Measurements from ENCODE around the gene ARHGAP18.

Gene ARHGAP18

DNA sequence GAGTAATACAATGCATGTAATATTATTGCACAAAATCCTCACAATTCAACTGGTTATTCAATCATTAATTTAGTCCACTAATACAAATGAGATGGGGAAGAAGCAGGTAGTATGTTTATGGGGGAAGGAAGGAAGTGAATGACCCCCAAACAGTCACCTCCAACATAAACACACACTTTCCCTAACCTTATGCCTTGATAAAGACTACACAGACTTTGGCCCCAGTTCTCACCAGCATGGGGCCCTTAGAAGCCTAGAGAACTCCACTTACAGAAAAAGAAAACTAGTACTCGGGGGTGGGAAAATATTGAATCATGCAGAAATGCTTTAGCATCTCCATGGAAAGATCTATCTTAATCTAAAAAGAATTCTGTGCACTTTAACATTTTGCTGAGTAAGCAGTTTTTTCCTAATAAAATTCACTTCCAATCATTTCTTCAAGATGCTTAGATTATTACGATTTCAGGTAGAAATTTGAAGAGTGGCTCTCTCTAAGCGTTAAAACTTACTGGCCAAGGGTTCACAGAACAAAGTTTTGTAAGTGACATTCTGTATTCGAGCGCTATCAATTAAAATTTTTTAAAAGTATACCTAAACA is 18.8 kb downstream of the ARHGAP18 start:
- no peaks in the 10 kb centered on the region for H3K9me3 ChIP-seq (replicated peaks; ENCODE audit: low read length)
- H3K4me2 ChIP-seq (ENCODE audit: low read length) = no peak overlapping the region
- peaks cover 68% of the 10 kb centered on the region for H3K4me1 ChIP-seq (ENCODE audit: control insufficient read depth, insufficient read depth, low read length)
- H3K27me3 ChIP-seq (ENCODE audit: control insufficient read depth, insufficient read depth, low read length) = no peaks in the 10 kb centered on the region
- peaks cover 8% of the 10 kb centered on the region for H3K36me3 ChIP-seq (ENCODE audit: insufficient read depth, low read length)
- no peak overlapping the region for H3K9ac ChIP-seq (ENCODE audit: low read depth, low read length)
- no peak overlapping the region for H3K4me3 ChIP-seq (ENCODE audit: low read length)

DNA sequence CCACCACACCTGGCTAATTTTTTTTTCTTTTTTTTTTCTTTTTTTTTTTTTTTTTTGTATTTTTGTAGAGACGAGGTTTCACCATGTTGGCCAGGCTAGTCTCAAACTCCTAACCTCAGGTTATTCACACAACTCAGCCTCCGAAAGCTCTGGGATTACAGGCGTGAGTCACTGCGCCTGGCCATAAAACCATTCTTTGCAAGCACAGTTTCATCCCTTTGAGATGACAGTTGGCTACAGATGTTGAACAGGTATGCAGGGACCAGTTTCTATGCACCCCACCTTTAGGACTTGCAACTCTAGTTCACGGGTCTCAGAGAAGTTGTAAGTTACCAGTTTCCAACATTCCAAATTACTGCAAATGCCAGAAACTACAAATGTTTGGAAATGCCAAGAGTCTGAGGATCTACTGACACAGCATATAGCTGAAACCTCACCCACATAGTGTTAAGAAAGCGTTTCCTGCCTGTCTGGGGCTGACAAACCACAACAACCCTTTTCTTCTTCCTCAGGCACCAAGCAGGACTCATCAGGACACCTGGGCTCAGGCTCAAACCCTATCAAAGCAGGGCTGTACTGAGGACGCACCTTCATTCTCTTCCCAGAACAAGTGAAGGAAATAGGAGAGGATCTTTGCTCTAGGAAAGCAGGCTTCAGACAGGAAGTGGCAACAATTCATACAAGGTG is 22.9 kb downstream of the ARHGAP18 start:
- Histone ChIP-seq H3K9ac (ENCODE audit: low read depth, low read length) (no peak overlapping the region), H3K4me1 (ENCODE audit: control insufficient read depth, insufficient read depth, low read length) (peaks cover 67% of the 10 kb centered on the region), H3K36me3 (ENCODE audit: insufficient read depth, low read length) (peaks cover 9% of the 10 kb centered on the region), H3K4me2 (ENCODE audit: low read length) (no peak overlapping the region), H3K27me3 (ENCODE audit: control insufficient read depth, insufficient read depth, low read length) (no peaks in the 10 kb centered on the region), H3K9me3 (replicated peaks; ENCODE audit: low read length) (no peaks in the 10 kb centered on the region), H3K4me3 (ENCODE audit: low read length) (no peak overlapping the region)

GRCh38 chr6:129685662-129686031 is 24.3 kb downstream of the ARHGAP18 start:
- Histone ChIP-seq H3K27me3 (ENCODE audit: control insufficient read depth, insufficient read depth, low read length) (no peaks in the 10 kb centered on the region), H3K4me3 (ENCODE audit: low read length) (no peak overlapping the region), H3K36me3 (ENCODE audit: insufficient read depth, low read length) (peaks cover 11% of the 10 kb centered on the region), H3K9ac (ENCODE audit: low read depth, low read length) (no peak overlapping the region), H3K4me2 (ENCODE audit: low read length) (no peak overlapping the region), H3K4me1 (ENCODE audit: control insufficient read depth, insufficient read depth, low read length) (peaks cover 73% of the 10 kb centered on the region), H3K9me3 (replicated peaks; ENCODE audit: low read length) (no peaks in the 10 kb centered on the region)

DNA sequence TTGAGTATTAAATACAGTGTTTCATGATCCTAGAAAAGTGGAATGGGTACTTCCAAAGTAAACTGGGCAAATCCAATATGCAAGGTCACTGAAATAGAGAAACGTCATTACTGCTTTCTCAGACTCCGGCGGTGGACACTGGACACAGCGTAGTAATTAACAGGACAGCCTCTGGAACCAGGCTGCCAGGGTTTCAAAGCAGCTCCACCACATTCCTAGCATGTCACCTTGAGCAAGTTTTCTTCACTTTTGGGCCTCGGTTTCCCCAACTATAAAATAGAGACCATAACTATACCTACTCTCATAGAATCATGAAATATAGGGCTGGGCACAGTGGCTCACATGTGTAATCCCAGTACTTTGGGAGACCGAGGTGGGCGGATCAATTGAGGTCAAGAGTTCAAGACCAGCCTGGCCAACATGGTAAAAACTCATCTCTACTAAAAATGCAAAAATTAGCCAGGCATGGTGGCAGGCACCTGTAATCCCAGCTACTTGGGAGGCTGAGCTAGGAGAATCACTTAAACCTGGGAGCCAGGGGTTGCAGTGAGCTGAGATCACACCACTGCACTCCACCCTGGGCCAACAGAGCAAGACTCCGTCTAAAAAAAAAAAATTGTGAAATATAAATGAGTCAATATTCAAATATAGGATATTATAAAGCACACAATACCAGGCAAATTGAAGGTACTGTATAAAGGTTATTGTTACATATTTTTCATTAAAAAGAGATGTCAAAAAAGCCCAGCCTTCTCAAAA is 24.9 kb downstream of the ARHGAP18 start:
- Histone ChIP-seq H3K36me3 (ENCODE audit: insufficient read depth, low read length) (peaks cover 15% of the 10 kb centered on the region), H3K4me2 (ENCODE audit: low read length) (no peak overlapping the region), H3K9ac (ENCODE audit: low read depth, low read length) (peak overlapping the region; percentile 69), H3K9me3 (replicated peaks; ENCODE audit: low read length) (no peaks in the 10 kb centered on the region), H3K27me3 (ENCODE audit: control insufficient read depth, insufficient read depth, low read length) (no peaks in the 10 kb centered on the region), H3K4me1 (ENCODE audit: control insufficient read depth, insufficient read depth, low read length) (peaks cover 76% of the 10 kb centered on the region), H3K4me3 (ENCODE audit: low read length) (no peak overlapping the region)

DNA sequence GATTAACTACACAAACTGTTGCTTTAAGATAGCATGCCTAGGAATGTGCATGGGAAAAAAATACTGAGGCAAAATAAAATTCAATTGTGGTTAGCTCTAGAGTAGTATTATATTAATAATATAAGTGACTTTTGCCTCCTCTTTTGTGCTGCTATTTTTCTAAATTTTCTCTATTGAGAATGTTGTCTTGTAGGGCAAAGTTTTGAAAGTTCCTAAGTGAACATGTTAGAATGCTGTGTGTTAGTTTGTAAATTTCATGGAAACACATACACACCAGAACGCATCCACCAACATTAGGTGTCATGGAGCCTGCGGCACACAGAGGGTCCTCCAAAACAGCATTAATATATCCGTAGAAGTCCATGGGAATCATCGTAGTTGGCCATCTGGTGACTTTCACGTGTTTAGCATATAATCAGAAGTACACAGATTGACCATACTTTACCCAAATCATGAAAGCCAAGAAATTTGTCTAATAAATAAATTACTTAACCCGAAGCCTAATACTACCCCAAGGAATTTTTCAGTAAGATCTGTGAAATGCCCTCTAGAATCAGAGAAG is 25.6 kb downstream of the ARHGAP18 start:
- Histone ChIP-seq H3K27me3 (ENCODE audit: control insufficient read depth, insufficient read depth, low read length) (no peaks in the 10 kb centered on the region), H3K36me3 (ENCODE audit: insufficient read depth, low read length) (peaks cover 15% of the 10 kb centered on the region), H3K9ac (ENCODE audit: low read depth, low read length) (peak overlapping the region; percentile 69), H3K4me2 (ENCODE audit: low read length) (peak overlapping the region; percentile 41), H3K4me3 (ENCODE audit: low read length) (no peak overlapping the region), H3K4me1 (ENCODE audit: control insufficient read depth, insufficient read depth, low read length) (peaks cover 76% of the 10 kb centered on the region), H3K9me3 (replicated peaks; ENCODE audit: low read length) (no peaks in the 10 kb centered on the region)

DNA sequence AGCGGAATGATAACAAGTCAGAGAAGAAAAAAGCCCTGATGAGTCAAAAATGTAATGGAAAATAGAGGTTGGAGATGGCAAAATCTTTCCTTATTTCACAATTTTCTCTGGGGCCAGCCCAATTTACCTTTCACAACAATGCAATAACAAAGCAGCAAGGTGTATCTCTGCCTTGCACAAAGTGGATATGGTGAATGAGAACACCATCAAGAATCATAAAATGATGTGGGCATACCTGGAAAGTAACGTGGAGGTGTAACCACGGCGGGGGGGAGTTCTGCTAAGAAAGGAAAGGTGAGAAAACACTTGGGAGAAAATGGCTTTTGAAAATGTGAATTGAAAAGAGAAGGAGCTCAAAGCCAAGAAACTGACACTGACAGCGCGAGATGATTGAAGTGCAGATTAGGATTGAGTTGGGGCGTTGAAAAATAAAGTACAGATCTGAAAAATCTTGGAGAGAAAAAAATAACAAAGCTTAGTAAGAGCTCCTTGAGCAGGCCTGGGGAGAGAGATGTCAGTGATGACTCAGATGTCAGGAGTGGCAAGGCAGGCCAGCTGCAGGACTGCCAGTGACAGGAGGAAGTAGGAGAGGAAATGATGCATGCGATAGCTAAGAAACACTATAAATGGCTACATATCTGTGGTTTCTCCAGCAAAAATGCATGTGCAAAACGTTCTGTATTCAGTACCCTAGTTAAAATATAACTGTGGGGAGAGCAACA is 26.2 kb downstream of the ARHGAP18 start:
- Histone ChIP-seq H3K27me3 (ENCODE audit: control insufficient read depth, insufficient read depth, low read length) (no peaks in the 10 kb centered on the region), H3K9me3 (replicated peaks; ENCODE audit: low read length) (no peaks in the 10 kb centered on the region), H3K36me3 (ENCODE audit: insufficient read depth, low read length) (peaks cover 15% of the 10 kb centered on the region), H3K4me3 (ENCODE audit: low read length) (peak overlapping the region; percentile 37), H3K4me1 (ENCODE audit: control insufficient read depth, insufficient read depth, low read length) (peaks cover 78% of the 10 kb centered on the region), H3K9ac (ENCODE audit: low read depth, low read length) (peak overlapping the region; percentile 72), H3K4me2 (ENCODE audit: low read length) (peak overlapping the region; percentile 65)

DNA sequence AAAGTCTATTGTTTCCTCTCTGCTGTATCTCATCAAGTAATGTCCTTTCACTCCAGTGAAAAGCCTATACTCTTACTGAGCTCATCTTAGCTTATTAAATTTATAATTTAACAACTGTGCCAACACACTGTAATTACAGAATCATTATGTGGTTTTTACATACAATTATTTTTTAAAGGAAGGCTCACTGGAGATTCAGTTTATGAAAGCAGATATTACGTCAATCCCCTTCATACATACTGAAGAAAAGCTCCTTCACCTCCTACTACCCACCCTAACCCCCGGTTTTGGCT is 28.1 kb downstream of the ARHGAP18 start:
- no peak overlapping the region for H3K9ac ChIP-seq (ENCODE audit: low read depth, low read length)
- H3K36me3 ChIP-seq (ENCODE audit: insufficient read depth, low read length) = peaks cover 15% of the 10 kb centered on the region
- H3K4me2 ChIP-seq (ENCODE audit: low read length) = peak overlapping the region; percentile 5
- no peaks in the 10 kb centered on the region for H3K9me3 ChIP-seq (replicated peaks; ENCODE audit: low read length)
- H3K27me3 ChIP-seq (ENCODE audit: control insufficient read depth, insufficient read depth, low read length) = no peaks in the 10 kb centered on the region
- H3K4me3 ChIP-seq (ENCODE audit: low read length) = no peak overlapping the region
- peaks cover 86% of the 10 kb centered on the region for H3K4me1 ChIP-seq (ENCODE audit: control insufficient read depth, insufficient read depth, low read length)

DNA sequence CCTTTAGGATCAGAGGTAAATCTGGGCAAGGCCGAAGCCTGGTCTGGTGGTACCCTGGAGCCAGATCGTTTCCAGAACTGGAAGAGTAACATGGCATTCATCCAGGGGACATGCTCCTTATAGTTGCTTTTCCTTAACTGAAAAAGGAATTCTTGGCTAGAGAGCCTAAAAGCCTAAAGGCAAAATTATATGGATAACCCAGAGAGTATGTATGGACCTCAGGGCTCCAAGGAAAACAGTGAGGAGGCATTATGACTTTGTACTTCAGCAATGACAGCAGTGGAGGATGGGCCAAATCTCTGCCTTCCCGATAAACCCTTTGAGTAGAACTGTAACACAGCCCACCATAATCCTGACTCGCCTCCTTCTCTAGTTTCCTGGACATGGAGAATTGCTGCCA is 29.3 kb downstream of the ARHGAP18 start:
- Histone ChIP-seq H3K4me3 (ENCODE audit: low read length) (no peak overlapping the region), H3K9ac (ENCODE audit: low read depth, low read length) (peak overlapping the region; percentile 58), H3K4me1 (ENCODE audit: control insufficient read depth, insufficient read depth, low read length) (peaks cover 82% of the 10 kb centered on the region), H3K4me2 (ENCODE audit: low read length) (no peak overlapping the region), H3K9me3 (replicated peaks; ENCODE audit: low read length) (no peaks in the 10 kb centered on the region), H3K36me3 (ENCODE audit: insufficient read depth, low read length) (peaks cover 9% of the 10 kb centered on the region), H3K27me3 (ENCODE audit: control insufficient read depth, insufficient read depth, low read length) (no peaks in the 10 kb centered on the region)

DNA sequence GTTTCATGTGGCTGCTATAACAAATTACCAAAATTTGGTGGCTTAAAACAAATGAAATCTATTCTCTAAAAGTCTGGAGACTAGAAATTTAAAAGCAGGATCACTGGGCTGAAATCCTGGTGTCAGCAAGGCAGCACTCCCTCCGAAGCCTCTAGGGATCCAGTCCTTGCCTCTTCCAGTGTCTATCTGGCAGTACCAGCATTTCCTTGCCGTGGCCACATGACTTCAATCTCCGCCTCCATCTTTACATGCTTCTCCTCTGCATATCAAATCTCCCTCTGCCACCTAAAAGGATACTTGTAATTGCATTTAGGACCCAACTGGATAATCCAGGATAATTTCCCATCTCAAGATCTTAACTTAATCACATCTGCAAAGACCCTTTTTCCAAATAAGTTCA is 30.2 kb downstream of the ARHGAP18 start:
- Histone ChIP-seq H3K4me2 (ENCODE audit: low read length) (peak overlapping the region; percentile 60), H3K4me3 (ENCODE audit: low read length) (peak overlapping the region; percentile 29), H3K4me1 (ENCODE audit: control insufficient read depth, insufficient read depth, low read length) (peaks cover 81% of the 10 kb centered on the region), H3K27me3 (ENCODE audit: control insufficient read depth, insufficient read depth, low read length) (no peaks in the 10 kb centered on the region), H3K9ac (ENCODE audit: low read depth, low read length) (peak overlapping the region; percentile 58), H3K9me3 (replicated peaks; ENCODE audit: low read length) (no peaks in the 10 kb centered on the region), H3K36me3 (ENCODE audit: insufficient read depth, low read length) (peaks cover 12% of the 10 kb centered on the region)

DNA sequence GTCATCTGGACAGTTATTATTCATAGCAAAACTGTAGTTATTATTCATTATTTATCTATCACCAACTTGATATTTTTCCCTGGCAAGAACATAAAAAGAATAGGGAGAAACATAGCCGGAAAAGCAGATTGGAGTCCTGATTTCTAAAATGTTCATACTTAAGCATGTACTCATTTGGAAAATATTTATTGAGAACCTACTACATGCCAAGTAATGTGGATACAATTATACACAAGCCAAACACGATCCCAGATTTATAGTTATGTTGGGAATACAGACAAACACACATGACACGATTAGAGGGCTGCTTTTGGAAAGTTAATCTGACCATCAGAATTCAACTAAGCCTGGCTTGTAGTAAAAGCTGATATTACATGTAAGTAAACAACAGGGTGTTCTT is 30.7 kb downstream of the ARHGAP18 start:
- Histone ChIP-seq H3K9me3 (replicated peaks; ENCODE audit: low read length) (no peaks in the 10 kb centered on the region), H3K27me3 (ENCODE audit: control insufficient read depth, insufficient read depth, low read length) (no peaks in the 10 kb centered on the region), H3K36me3 (ENCODE audit: insufficient read depth, low read length) (peaks cover 14% of the 10 kb centered on the region), H3K4me2 (ENCODE audit: low read length) (peak overlapping the region; percentile 60), H3K4me1 (ENCODE audit: control insufficient read depth, insufficient read depth, low read length) (peaks cover 81% of the 10 kb centered on the region), H3K9ac (ENCODE audit: low read depth, low read length) (peak overlapping the region; percentile 58), H3K4me3 (ENCODE audit: low read length) (peak overlapping the region; percentile 29)

DNA sequence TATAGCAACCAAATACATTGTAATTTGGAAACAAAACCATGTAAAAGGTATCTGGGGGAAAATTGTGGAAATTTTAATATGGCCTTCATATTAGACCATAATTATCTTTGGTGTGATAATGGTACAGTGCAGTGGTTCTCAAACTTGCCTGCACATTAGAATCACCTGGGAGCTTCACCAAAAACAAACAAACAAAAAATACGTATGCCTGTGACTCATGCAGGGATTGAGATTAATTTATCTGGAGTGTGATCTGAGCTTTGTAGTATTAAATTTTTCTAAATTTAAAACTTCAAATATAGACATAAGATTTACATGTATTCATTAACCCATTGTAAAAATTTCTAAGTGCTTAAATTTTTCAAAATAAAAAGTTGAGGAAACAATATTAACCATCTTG is 31.5 kb downstream of the ARHGAP18 start:
- Histone ChIP-seq H3K36me3 (ENCODE audit: insufficient read depth, low read length) (peaks cover 14% of the 10 kb centered on the region), H3K4me1 (ENCODE audit: control insufficient read depth, insufficient read depth, low read length) (peaks cover 83% of the 10 kb centered on the region), H3K4me3 (ENCODE audit: low read length) (no peak overlapping the region)

More for the DNA sequence above, 31.5 kb downstream of the ARHGAP18 start:
- no peaks in the 10 kb centered on the region for H3K9me3 ChIP-seq (replicated peaks; ENCODE audit: low read length)
- peak overlapping the region; percentile 58 for H3K9ac ChIP-seq (ENCODE audit: low read depth, low read length)
- H3K27me3 ChIP-seq (ENCODE audit: control insufficient read depth, insufficient read depth, low read length) = no peaks in the 10 kb centered on the region
- peak overlapping the region; percentile 60 for H3K4me2 ChIP-seq (ENCODE audit: low read length)
